ENCODE measurements around the gene GATAD2A. TPM values are rescaled to one million over a fixed set of nuclear protein-coding genes. Genes with fewer than 3 reads are reported as not detected.

The GATAD2A gene
- total and polyA plus RNA-seq, 10 of the 15 experiments (the other 5 are each of a cell fraction or from before 2014, with no cell fraction given): 2.6 to 173 (median 32.0) TPM

DNA sequence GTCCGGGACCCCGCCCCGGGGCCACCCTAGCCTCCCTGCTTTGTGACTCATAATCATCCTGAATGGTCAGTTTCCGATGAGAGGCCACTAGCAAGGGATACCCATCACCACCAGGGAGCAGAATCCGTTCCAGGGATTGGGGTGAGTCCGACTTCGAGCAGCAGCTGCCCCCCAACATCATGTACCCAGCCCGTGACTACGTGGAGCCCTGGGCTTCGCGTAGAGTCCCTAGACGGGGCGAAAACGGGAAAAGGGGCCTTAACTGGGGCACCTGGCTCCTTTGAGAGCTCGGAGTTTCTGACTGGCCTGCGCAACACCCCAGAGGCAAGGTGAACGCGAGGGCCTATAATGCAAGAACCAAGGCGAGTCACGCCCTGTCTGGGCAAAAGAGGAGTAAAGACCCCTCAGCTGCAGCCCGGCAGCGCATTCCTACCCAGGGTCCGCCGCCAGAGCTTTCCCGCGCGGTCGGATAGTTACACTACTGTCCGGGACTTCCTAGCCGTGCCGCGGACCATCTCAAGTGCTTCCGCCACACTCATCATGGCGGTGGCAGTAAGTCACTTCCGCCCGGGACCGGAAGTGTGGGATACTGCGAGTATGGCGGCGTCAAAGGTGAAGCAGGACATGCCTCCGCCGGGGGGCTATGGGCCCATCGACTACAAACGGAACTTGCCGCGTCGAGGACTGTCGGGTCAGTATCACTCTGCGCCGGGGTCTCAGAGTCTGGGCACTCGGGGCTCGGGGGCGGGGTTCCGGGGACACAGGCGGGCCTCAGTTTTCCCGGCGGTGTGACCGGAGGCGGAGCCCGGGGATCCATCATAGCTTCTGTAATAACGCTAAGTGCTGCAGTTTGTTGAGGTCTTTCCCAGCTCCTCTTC is 110.4 kb downstream of the GATAD2A start, which contains the start of gene NDUFA13 (continued):
- TF ChIP-seq, protein P1, sequence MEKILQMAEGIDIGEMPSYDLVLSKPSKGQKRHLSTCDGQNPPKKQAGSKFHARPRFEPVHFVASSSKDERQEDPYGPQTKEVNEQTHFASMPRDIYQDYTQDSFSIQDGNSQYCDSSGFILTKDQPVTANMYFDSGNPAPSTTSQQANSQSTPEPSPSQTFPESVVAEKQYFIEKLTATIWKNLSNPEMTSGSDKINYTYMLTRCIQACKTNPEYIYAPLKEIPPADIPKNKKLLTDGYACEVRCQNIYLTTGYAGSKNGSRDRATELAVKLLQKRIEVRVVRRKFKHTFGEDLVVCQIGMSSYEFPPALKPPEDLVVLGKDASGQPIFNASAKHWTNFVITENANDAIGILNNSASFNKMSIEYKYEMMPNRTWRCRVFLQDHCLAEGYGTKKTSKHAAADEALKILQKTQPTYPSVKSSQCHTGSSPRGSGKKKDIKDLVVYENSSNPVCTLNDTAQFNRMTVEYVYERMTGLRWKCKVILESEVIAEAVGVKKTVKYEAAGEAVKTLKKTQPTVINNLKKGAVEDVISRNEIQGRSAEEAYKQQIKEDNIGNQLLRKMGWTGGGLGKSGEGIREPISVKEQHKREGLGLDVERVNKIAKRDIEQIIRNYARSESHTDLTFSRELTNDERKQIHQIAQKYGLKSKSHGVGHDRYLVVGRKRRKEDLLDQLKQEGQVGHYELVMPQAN (conservative IDR thresholded peaks at IDR 0.05): peak; percentile 85; the same call in 1 of the 2 replicates
- TF ChIP-seq, protein P2, sequence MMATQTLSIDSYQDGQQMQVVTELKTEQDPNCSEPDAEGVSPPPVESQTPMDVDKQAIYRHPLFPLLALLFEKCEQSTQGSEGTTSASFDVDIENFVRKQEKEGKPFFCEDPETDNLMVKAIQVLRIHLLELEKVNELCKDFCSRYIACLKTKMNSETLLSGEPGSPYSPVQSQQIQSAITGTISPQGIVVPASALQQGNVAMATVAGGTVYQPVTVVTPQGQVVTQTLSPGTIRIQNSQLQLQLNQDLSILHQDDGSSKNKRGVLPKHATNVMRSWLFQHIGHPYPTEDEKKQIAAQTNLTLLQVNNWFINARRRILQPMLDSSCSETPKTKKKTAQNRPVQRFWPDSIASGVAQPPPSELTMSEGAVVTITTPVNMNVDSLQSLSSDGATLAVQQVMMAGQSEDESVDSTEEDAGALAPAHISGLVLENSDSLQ (IDR thresholded peaks at IDR 0.05): peak; percentile 73
- TF ChIP-seq BRCA1 (IDR thresholded peaks at IDR 0.05; ENCODE audit: low read depth, low read length) (no peak), ZNF207 (IDR thresholded peaks at IDR 0.05; ENCODE audit: borderline replicate concordance) (peak; percentile 82; the same call in 1 of the 2 replicates), SREBF2 (IDR thresholded peaks at IDR 0.05; ENCODE audit: low read length) (0 out of 2 replicates have a peak, but pooled peaks have one; percentile 16), MXI1 (IDR thresholded peaks at IDR 0.05; ENCODE audit: low read depth, low read length) (no peak), SIX5 (IDR thresholded peaks at IDR 0.05; ENCODE audit: low read depth, low read length, severe bottlenecking) (peak; percentile 82), POU2F2 (IDR thresholded peaks at IDR 0.05; ENCODE audit: borderline replicate concordance, low read depth, low read length) (peak; percentile 59; the same call in 1 of the 3 replicates), BACH1 (IDR thresholded peaks at IDR 0.05; ENCODE audit: borderline replicate concordance) (0 out of 2 replicates have a peak, but pooled peaks have one; percentile 22), GABPA (IDR thresholded peaks at IDR 0.05; ENCODE audit: low read depth) (peak; percentile 97), NFYA (IDR thresholded peaks at IDR 0.05; ENCODE audit: borderline replicate concordance, low read depth, low read length) (no peak), TBL1XR1 (IDR thresholded peaks at IDR 0.05; ENCODE audit: low read depth, low read length) (no peak), POLR2AphosphoS5 (IDR thresholded peaks at IDR 0.05; ENCODE audit: low read length) (peak; percentile 95), TCF7 (IDR thresholded peaks at IDR 0.05; ENCODE audit: borderline replicate concordance) (no peak)
- TF ChIP-seq, protein P3, sequence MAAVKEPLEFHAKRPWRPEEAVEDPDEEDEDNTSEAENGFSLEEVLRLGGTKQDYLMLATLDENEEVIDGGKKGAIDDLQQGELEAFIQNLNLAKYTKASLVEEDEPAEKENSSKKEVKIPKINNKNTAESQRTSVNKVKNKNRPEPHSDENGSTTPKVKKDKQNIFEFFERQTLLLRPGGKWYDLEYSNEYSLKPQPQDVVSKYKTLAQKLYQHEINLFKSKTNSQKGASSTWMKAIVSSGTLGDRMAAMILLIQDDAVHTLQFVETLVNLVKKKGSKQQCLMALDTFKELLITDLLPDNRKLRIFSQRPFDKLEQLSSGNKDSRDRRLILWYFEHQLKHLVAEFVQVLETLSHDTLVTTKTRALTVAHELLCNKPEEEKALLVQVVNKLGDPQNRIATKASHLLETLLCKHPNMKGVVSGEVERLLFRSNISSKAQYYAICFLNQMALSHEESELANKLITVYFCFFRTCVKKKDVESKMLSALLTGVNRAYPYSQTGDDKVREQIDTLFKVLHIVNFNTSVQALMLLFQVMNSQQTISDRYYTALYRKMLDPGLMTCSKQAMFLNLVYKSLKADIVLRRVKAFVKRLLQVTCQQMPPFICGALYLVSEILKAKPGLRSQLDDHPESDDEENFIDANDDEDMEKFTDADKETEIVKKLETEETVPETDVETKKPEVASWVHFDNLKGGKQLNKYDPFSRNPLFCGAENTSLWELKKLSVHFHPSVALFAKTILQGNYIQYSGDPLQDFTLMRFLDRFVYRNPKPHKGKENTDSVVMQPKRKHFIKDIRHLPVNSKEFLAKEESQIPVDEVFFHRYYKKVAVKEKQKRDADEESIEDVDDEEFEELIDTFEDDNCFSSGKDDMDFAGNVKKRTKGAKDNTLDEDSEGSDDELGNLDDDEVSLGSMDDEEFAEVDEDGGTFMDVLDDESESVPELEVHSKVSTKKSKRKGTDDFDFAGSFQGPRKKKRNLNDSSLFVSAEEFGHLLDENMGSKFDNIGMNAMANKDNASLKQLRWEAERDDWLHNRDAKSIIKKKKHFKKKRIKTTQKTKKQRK (IDR thresholded peaks at IDR 0.05; ENCODE audit: low read depth, low read length): no peak
- TF ChIP-seq, protein P4, sequence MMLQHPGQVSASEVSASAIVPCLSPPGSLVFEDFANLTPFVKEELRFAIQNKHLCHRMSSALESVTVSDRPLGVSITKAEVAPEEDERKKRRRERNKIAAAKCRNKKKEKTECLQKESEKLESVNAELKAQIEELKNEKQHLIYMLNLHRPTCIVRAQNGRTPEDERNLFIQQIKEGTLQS (IDR thresholded peaks at IDR 0.05; ENCODE audit: borderline replicate concordance, extremely low read depth, low read depth, low read length): no peak
- TF ChIP-seq, protein P5, sequence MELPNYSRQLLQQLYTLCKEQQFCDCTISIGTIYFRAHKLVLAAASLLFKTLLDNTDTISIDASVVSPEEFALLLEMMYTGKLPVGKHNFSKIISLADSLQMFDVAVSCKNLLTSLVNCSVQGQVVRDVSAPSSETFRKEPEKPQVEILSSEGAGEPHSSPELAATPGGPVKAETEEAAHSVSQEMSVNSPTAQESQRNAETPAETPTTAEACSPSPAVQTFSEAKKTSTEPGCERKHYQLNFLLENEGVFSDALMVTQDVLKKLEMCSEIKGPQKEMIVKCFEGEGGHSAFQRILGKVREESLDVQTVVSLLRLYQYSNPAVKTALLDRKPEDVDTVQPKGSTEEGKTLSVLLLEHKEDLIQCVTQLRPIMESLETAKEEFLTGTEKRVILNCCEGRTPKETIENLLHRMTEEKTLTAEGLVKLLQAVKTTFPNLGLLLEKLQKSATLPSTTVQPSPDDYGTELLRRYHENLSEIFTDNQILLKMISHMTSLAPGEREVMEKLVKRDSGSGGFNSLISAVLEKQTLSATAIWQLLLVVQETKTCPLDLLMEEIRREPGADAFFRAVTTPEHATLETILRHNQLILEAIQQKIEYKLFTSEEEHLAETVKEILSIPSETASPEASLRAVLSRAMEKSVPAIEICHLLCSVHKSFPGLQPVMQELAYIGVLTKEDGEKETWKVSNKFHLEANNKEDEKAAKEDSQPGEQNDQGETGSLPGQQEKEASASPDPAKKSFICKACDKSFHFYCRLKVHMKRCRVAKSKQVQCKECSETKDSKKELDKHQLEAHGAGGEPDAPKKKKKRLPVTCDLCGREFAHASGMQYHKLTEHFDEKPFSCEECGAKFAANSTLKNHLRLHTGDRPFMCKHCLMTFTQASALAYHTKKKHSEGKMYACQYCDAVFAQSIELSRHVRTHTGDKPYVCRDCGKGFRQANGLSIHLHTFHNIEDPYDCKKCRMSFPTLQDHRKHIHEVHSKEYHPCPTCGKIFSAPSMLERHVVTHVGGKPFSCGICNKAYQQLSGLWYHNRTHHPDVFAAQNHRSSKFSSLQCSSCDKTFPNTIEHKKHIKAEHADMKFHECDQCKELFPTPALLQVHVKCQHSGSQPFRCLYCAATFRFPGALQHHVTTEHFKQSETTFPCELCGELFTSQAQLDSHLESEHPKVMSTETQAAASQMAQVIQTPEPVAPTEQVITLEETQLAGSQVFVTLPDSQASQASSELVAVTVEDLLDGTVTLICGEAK (IDR thresholded peaks at IDR 0.05; ENCODE audit: borderline replicate concordance): peak; percentile 96

All from GM12878 (cell line).